Naive thymus-derived CD4-positive, alpha-beta T cell (primary cell): Measurements from ENCODE around the gene COL27A1. TPM values are rescaled to one million over a fixed set of nuclear protein-coding genes. Genes with fewer than 3 reads are reported as not detected.
A peak's percentile ranks its signal among the peaks of the same experiment; 100 is the strongest.

Experiments used
- ATAC-seq: fragments of 150-1000 bp; cut with Tn5 transposase; 2 replicates; pipeline ENCODE4 v1.10.0; 2021; ENCODE audit warnings: mild to moderate bottlenecking, moderate library complexity
- CTCF ChIA-PET: fragments of 350-600 bp; sonication (Branson Sonifier 250); formaldehyde crosslinking; loops from one replicate; lab custom pipeline; 2021; ENCODE audit warnings: antibody characterized with exemption; lab: Charles Lee
- POLR2A ChIA-PET: fragments of 350-600 bp; sonication (Branson Sonifier 250); formaldehyde crosslinking; loops from one replicate; lab custom pipeline; 2021; ENCODE audit warnings: antibody characterized with exemption, inconsistent platforms; lab: Charles Lee
- DNase-seq, 9 donors: peaks; one replicate each; pipeline versions ENCODE4 v3.0.0 to v3.0.0-alpha.2; 2020 to 2022; ENCODE audit warnings: mixed read lengths in 1 of 9
- H3K27ac ChIP-seq: one replicate; pipeline ENCODE4 v1.7.0; 2013; ENCODE audit warnings: mild to moderate bottlenecking, low read depth, low read length, moderate library complexity
- H3K27me3 ChIP-seq, 2 donors: one replicate each; pipeline ENCODE4 v1.7.0; 2013; ENCODE audit warnings: low read length in 2 of 2, mild to moderate bottlenecking in 2 of 2, moderate library complexity in 2 of 2; ENCODE audit not compliant: control insufficient read depth in 2 of 2, insufficient read depth in 2 of 2
- H3K36me3 ChIP-seq, 3 experiments: 1 replicate in 2 of 3; 2 replicates in 1 of 3; pipeline ENCODE4 v1.7.0; 2013; ENCODE audit warnings: low read length in 3 of 3, mild to moderate bottlenecking in 3 of 3, moderate library complexity in 1 of 3; ENCODE audit not compliant: insufficient read depth in 3 of 3, control insufficient read depth in 2 of 3
- H3K4me1 ChIP-seq, 2 donors: one replicate each; pipeline ENCODE4 v1.7.0; 2013; ENCODE audit warnings: low read length in 2 of 2, mild to moderate bottlenecking in 2 of 2, moderate library complexity in 1 of 2; ENCODE audit not compliant: control insufficient read depth in 2 of 2, insufficient read depth in 2 of 2
- H3K4me3 ChIP-seq: 2 replicates; pipeline ENCODE4 v1.7.0; 2013; ENCODE audit warnings: mild to moderate bottlenecking, low read length
- H3K9me3 ChIP-seq, 3 experiments: 1 replicate in 2 of 3; 2 replicates in 1 of 3; pipeline ENCODE4 v1.7.0; 2013; ENCODE audit warnings: low read length in 3 of 3; ENCODE audit not compliant: control insufficient read depth in 2 of 3
- H3K27ac Mint-ChIP-seq, 9 donors: one replicate each; pipeline ENCODE4 v1.8.0; 2020 to 2022; ENCODE audit warnings: mixed read lengths in 9 of 9, mild to moderate bottlenecking in 8 of 9, moderate library complexity in 5 of 9, inconsistent platforms in 2 of 9
- H3K27me3 Mint-ChIP-seq, 5 donors: one replicate each; pipeline ENCODE4 v1.8.0; 2021 to 2022; ENCODE audit warnings: mixed read lengths in 5 of 5, mild to moderate bottlenecking in 1 of 5
- H3K36me3 Mint-ChIP-seq, 5 donors: one replicate each; pipeline ENCODE4 v1.8.0; 2020 to 2022; ENCODE audit warnings: mixed read lengths in 5 of 5, mild to moderate bottlenecking in 3 of 5, inconsistent platforms in 1 of 5
- H3K4me1 Mint-ChIP-seq, 7 donors: one replicate each; pipeline ENCODE4 v1.8.0; 2020 to 2022; ENCODE audit warnings: mixed read lengths in 7 of 7, mild to moderate bottlenecking in 3 of 7, inconsistent platforms in 1 of 7
- H3K4me3 Mint-ChIP-seq, 10 donors: one replicate each; pipeline ENCODE4 v1.8.0; 2020 to 2022; ENCODE audit warnings: mild to moderate bottlenecking in 10 of 10, mixed read lengths in 10 of 10, moderate library complexity in 6 of 10, inconsistent platforms in 2 of 10
- H3K9me3 Mint-ChIP-seq, 11 donors: one replicate each; pipeline ENCODE4 v1.8.0; 2020 to 2022; ENCODE audit warnings: mixed read lengths in 11 of 11, mild to moderate bottlenecking in 4 of 11, inconsistent platforms in 1 of 11, moderate library complexity in 1 of 11
- intact Hi-C, 2 donors: fragments of 100-400 bp; cut with micrococcal nuclease; formaldehyde crosslinking; loops; one replicate each; pipeline ENCODE4 v1.15.1; 2023
- microRNA-seq: library from miRNA; unstranded; fragments of <30 nt; microRNA quantifications from one replicate; pipeline ENCODE4 v1.2.0, GENCODE V29; 2022; ENCODE audit warnings: borderline microRNAs expressed
- polyA plus RNA-seq, 2 donors: library from polyadenylated mRNA; unstranded; fragments of 300-500 nt; fragmentation: Illumina TruSeq; gene quantifications; one replicate each; pipeline ENCODE4 v1.2.3, GENCODE V29; 2021
- total RNA-seq, 6 experiments: library from RNA in 5 of 6; stranded (reverse) in 5 of 6; gene quantifications; 1 replicate in 5 of 6; 2 replicates in 1 of 6; pipeline ENCODE4 v1.2.3 and lab custom pipeline; 2021 to 2026

COL27A1 gene
- total and polyA plus RNA-seq, 7 experiments from 2014 or later = 1.2 to 2.4 (median 1.9) TPM; not detected in 2

GRCh38 chr9:114359801-114360200 is 204.5 kb downstream of the COL27A1 start:
- intact Hi-C loops = loop anchor here (5.0 kb wide), 1 partner anchor 38 kb away; no protein-coding TSS in a partner anchor
- H3K27me3 ChIP-seq = no peaks in the 10 kb centered on the region
- H3K9me3 ChIP-seq = no peaks in the 10 kb centered on the region
- no peak for ATAC-seq
- ChIA-PET CTCF (no interaction called here), POLR2A (interaction anchor here (0.9 to 33.8 kb wide), 3 partner anchors 9 to 31 kb away, joined by 3 to 978 read pairs (median 3); partner anchors contain the start of gene AKNA)
- Mint-ChIP-seq H3K4me3 (no peak overlapping the region), H3K27me3 (no peaks in the 10 kb centered on the region), H3K27ac (peak overlapping the region; percentile 61 to 98 (median 93)), H3K36me3 (peaks cover 21 to 72% (median 55%) of the 10 kb centered on the region in 5 donors), H3K4me1 (peaks cover 47 to 80% (median 63%) of the 10 kb centered on the region in 7 donors), H3K9me3 (no peaks in the 10 kb centered on the region)
- H3K4me3 ChIP-seq = no peak overlapping the region
- H3K36me3 ChIP-seq = peaks cover 76 to 96% (median 92%) of the 10 kb centered on the region in 3 experiments
- peaks cover 32 to 44% of the 10 kb centered on the region in 2 donors for H3K4me1 ChIP-seq
- peak overlapping the region; percentile 63 for H3K27ac ChIP-seq
- DNase-seq = no peak

GRCh38 chr9:114361542-114361941 is 206.2 kb downstream of the COL27A1 start:
- ATAC-seq (no peak), DNase-seq (no peak)
- Mint-ChIP-seq H3K4me3 (peak overlapping the region in 1 of 10 donors; percentile 37), H3K36me3 (peaks cover 22 to 76% (median 64%) of the 10 kb centered on the region in 5 donors), H3K4me1 (peaks cover 52 to 91% (median 74%) of the 10 kb centered on the region in 7 donors), H3K9me3 (no peaks in the 10 kb centered on the region), H3K27ac (peak overlapping the region; percentile 43 to 98 (median 93)), H3K27me3 (no peaks in the 10 kb centered on the region)
- ChIA-PET CTCF (interaction anchor here (2.0 kb wide), 1 partner anchor 23 kb away, joined by 4 read pairs; no protein-coding TSS in a partner anchor), POLR2A (interaction anchor here (0.9 to 33.8 kb wide), 5 partner anchors 8 to 951 kb away, joined by 3 to 978 read pairs (median 4); partner anchors contain the start of genes AKNA and POLE3)
- Histone ChIP-seq H3K9me3 (no peaks in the 10 kb centered on the region), H3K27me3 (no peaks in the 10 kb centered on the region), H3K36me3 (peaks cover 77 to 92% (median 83%) of the 10 kb centered on the region in 3 experiments), H3K27ac (peak overlapping the region; percentile 63), H3K4me1 (peaks cover 48 to 59% of the 10 kb centered on the region in 2 donors), H3K4me3 (no peak overlapping the region)
- intact Hi-C loops = loop anchor here (5.0 kb wide), 1 partner anchor 36 kb away; no protein-coding TSS in a partner anchor

Small RNAs within 50 kb of the gene (microRNA-seq; reads per million reads assigned to microRNA genes)
- gene MIR455 = 102 reads per million, percentile 53 among the genes with 10 or more reads in this experiment

Other genes with a start within 250 kb of the COL27A1 start
- not detected for gene AMBP, start 77.2 kb upstream of the COL27A1 start, total RNA-seq
- not detected for gene AMBP, start 77.2 kb upstream of the COL27A1 start, polyA plus RNA-seq
- gene KIF12, start 56.2 kb upstream of the COL27A1 start, total RNA-seq = not detected
- not detected for gene KIF12, start 56.2 kb upstream of the COL27A1 start, polyA plus RNA-seq
- under 1 TPM in 1 of 5 experiments, not detected in 4; 0.29 TPM for gene ORM1, start 167.6 kb downstream of the COL27A1 start, total RNA-seq
- not detected for gene ORM1, start 167.6 kb downstream of the COL27A1 start, polyA plus RNA-seq
- gene ORM2, start 174.3 kb downstream of the COL27A1 start, total RNA-seq = not detected
- gene ORM2, start 174.3 kb downstream of the COL27A1 start, polyA plus RNA-seq = not detected
- gene AKNA, start 232.4 kb downstream of the COL27A1 start, total RNA-seq = 100 to 1,000 TPM; 276 to 403 (median 375) TPM
- 10 to 100 TPM; 20.5 to 39.6 TPM for gene AKNA, start 232.4 kb downstream of the COL27A1 start, polyA plus RNA-seq